ENCODE measurements around the gene LAMTOR2.

LAMTOR2 gene

DNA sequence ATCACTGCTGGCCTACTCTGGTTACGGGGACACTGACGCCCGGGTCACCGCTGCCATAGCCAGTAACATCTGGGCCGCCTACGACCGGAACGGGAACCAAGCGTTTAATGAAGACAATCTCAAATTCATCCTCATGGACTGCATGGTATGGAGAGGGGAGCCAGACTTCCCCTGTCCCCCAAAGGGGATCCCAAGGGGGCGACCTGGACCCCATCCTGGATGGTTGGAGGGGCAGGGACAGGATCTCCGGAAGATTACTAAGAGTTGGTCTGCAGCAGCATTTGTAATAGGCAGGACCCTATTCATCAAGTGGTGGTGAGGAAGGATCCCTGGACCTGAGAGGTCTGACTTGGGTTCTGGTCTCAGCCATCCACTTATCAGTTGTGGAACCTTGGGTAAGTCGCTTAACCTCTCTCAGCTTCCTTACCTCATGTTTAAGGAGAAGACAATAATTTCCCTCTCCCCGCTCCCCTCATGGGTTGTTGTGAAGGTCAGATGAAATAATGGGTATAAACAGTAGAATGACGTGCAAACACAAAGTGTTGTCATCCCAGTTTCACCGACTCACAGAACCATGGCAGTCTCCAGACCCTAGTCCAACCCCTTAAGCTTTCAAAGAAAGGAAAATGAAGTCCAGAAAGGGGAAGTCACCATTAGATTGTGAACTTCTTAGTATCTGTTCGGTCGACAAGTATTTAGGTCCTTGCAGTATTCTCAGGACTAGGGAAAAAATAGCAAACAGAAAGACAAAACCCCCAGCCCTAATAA, 883 bp downstream of the LAMTOR2 start:
- DNase-seq, result no peak
- Histone ChIP-seq H3K27ac (peak overlapping the region; percentile 98), H3K4me3 (ENCODE audit: low read depth, low read length) (peak overlapping the region; percentile 85), H3K27me3 (ENCODE audit: insufficient read depth, low read depth, severe bottlenecking) (no peaks in the 10 kb centered on the region), H3K9me3 (ENCODE audit: severe bottlenecking) (no peaks in the 10 kb centered on the region), H3K36me3 (peaks cover 44% of the 10 kb centered on the region)
- TF ChIP-seq, protein P1, sequence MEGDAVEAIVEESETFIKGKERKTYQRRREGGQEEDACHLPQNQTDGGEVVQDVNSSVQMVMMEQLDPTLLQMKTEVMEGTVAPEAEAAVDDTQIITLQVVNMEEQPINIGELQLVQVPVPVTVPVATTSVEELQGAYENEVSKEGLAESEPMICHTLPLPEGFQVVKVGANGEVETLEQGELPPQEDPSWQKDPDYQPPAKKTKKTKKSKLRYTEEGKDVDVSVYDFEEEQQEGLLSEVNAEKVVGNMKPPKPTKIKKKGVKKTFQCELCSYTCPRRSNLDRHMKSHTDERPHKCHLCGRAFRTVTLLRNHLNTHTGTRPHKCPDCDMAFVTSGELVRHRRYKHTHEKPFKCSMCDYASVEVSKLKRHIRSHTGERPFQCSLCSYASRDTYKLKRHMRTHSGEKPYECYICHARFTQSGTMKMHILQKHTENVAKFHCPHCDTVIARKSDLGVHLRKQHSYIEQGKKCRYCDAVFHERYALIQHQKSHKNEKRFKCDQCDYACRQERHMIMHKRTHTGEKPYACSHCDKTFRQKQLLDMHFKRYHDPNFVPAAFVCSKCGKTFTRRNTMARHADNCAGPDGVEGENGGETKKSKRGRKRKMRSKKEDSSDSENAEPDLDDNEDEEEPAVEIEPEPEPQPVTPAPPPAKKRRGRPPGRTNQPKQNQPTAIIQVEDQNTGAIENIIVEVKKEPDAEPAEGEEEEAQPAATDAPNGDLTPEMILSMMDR (IDR thresholded peaks at IDR 0.05; ENCODE audit: low read depth, low read length), result no peak

DNA sequence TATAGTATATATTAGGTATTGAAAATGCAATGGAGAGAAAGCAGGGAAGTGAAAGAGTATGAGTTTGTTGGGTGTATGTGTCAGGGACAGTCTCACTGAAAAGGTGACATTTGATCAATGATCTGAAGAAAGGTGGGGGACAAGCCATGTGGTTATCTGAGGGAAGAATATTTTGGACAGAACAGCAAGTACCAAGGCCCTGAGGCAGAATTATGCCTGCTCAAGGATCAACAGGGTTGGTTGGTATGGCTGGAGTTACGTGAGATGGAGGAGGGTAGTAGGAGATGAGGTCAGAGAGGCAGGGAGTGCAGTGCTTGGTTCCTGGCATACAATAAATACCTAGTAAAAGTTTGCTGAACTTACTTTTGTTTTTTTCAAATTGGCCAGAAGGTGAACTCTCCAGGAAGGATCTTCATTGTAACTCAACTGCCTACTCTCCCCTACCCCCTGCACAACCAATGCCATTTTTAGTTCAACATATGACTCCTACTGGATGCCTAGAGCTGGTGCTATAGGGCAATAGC, 1.8 kb downstream of the LAMTOR2 start:
- H3K9me3 ChIP-seq (ENCODE audit: severe bottlenecking), result no peaks in the 10 kb centered on the region
- no peak for DNase-seq
- H3K4me3 ChIP-seq (ENCODE audit: low read depth, low read length), result no peak overlapping the region
- H3K36me3 ChIP-seq, result peaks cover 35% of the 10 kb centered on the region
- H3K27ac ChIP-seq, result no peak overlapping the region
- TF ChIP-seq, protein P1 (IDR thresholded peaks at IDR 0.05; ENCODE audit: low read depth, low read length), result no peak
- H3K27me3 ChIP-seq (ENCODE audit: insufficient read depth, low read depth, severe bottlenecking), result no peaks in the 10 kb centered on the region

DNA sequence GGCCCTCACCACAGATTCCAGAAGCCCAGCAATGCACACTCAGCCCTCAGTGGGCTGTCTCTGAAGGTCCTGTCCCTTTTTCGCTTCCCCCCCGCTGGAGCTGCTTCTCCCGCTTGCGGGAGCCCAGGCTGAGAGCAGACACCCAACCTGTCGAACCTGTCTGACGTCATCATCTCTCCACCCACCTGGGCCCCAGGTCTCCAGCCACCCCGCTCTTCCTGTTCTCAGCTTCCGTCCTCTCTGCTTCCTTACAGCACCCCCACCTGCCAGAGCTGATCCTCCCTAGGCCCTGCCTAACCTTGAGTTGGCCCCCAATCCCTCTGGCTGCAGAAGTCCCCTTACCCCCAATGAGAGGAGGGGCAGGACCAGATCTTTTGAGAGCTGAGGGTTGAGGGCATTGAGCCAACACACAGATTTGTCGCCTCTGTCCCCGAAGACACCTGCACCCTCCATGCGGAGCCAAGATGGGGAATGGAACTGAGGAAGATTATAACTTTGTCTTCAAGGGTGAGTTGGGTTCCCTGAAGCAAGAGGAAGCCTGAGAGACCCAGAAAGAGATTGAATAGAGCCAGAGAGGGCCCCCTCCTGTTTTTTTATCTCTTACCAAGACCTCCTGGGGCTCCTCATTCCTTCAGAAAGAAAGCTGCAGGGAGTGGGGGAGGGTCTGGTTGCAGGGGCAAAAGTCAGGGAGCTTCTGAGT, 6.5 kb downstream of the LAMTOR2 start, which contains the start of gene RAB25:
Gene RAB25 (plus strand): TSS at position 224 of the 700 bp plus-strand sequence. CDS start 241 bp downstream, at position 465.
- no peak within 1 kb of the TSS for H3K27ac ChIP-seq
- no peaks in the 10 kb centered on the region for H3K9me3 ChIP-seq (ENCODE audit: severe bottlenecking)
- no peaks in the 10 kb centered on the region for H3K27me3 ChIP-seq (ENCODE audit: insufficient read depth, low read depth, severe bottlenecking)
- TF ChIP-seq, protein P1 (IDR thresholded peaks at IDR 0.05; ENCODE audit: low read depth, low read length), result no peak
- no peak for DNase-seq
- H3K4me3 ChIP-seq (ENCODE audit: low read depth, low read length), result no peak within 1 kb of the TSS
- peaks cover 18% of the 10 kb centered on the region for H3K36me3 ChIP-seq

DNA sequence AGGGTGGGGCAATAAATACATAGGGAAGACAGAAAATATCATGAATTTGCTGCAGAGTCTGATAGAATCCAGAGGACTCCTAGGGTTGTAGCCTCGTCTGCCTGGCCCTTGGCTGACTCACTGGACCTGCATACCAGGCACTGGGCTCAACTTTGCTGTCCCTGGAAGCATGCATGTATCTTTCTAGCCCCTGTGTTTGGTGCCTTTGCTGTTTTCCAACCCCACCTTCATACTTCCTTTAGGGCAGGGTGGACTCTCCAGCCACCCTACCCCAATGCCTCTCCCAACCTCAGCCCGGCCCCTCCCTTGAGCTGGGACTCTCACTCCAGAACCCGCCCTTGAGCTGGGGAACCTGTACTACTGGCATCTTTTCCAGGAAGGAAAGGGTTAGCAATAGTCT, 7.6 kb downstream of the LAMTOR2 start:
- TF ChIP-seq, protein P1 (IDR thresholded peaks at IDR 0.05; ENCODE audit: low read depth, low read length), result no peak
- DNase-seq, result no peak
- Histone ChIP-seq H3K9me3 (ENCODE audit: severe bottlenecking) (no peaks in the 10 kb centered on the region), H3K36me3 (peaks cover 14% of the 10 kb centered on the region), H3K4me3 (ENCODE audit: low read depth, low read length) (no peak overlapping the region), H3K27me3 (ENCODE audit: insufficient read depth, low read depth, severe bottlenecking) (no peaks in the 10 kb centered on the region), H3K27ac (no peak overlapping the region)

DNA sequence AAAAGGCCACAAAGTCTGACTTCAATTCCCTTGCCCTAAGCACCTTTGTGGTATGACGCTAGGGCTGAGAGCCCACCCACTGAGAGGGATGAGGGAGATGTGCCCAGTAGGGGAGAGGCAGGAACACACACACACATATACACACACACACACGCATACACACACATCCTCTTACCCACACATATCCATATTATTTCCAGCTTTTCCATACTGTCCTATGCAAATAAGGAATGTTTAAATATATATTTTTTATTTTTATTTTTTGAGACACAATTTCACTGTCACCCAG, 9.4 kb downstream of the LAMTOR2 start:
- no peak overlapping the region for H3K27ac ChIP-seq
- TF ChIP-seq, protein P1 (IDR thresholded peaks at IDR 0.05; ENCODE audit: low read depth, low read length), result no peak
- no peaks in the 10 kb centered on the region for H3K36me3 ChIP-seq
- H3K27me3 ChIP-seq (ENCODE audit: insufficient read depth, low read depth, severe bottlenecking), result no peaks in the 10 kb centered on the region
- no peak overlapping the region for H3K4me3 ChIP-seq (ENCODE audit: low read depth, low read length)
- DNase-seq, result no peak
- no peaks in the 10 kb centered on the region for H3K9me3 ChIP-seq (ENCODE audit: severe bottlenecking)
